Measurements from ENCODE around the gene BTG2.
A peak's percentile ranks its signal among the peaks of the same experiment; 100 is the strongest.

BTG2 gene

DNA sequence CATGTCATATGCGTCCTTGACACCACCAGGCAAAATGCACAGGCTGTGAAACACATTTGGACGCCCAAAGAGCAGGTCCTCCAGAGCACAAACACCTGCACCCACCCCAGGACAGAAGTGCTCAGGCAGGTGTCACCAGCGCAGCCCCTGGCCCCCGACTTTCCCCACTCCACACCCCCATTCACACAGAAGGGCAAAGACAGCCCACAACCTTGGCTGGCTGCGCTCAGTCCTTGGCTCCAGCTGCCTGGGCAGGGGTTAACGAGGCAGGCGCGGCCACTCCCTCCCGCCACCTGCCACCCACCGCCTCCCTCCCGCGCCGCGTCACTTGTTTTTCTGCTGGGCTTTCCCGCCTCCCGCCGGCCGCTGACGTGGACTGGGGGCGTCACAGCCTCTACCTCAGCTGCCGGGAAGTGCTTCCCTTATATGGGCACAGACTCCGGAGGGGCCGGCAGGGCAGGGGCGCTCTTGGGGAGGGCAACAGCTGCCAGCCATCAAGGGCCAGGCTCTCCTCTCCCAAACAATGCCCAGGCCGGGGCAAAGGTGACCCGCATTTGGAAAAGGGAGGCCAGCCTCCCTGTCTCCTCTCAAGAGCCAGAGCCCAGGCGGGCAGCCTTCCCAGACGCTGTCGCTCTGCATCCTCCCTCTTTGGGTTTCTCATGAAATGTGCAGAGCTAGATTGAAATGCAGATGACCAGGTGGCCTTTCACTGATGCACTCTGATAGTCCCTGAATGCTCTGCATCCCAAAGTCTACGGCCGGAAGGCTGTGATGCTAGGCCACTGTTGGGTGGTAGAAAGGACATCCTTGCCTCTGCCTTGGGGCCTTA is 14.8 kb upstream of the BTG2 start:
- Histone ChIP-seq H3K4me2 (ENCODE audit: low read depth, low read length, poor library complexity, severe bottlenecking) (peak overlapping the region; percentile 78), H3K79me2 (ENCODE audit: insufficient read depth, low read length) (peaks cover 12% of the 10 kb centered on the region; the same call in 1 of the 2 replicates), H3K4me1 (ENCODE audit: insufficient read depth, low read length, poor library complexity, severe bottlenecking) (peaks cover 68% of the 10 kb centered on the region), H3K36me3 (ENCODE audit: insufficient read depth, low read length) (no peaks in the 10 kb centered on the region), H3K9me2 (replicated peaks; ENCODE audit: low read depth, low read length) (no peaks in the 10 kb centered on the region), H3K9ac (ENCODE audit: low read depth, low read length, poor library complexity, severe bottlenecking) (peak overlapping the region; percentile 71), H3K27me3 (ENCODE audit: insufficient read depth, low read length, poor library complexity, severe bottlenecking) (no peaks in the 10 kb centered on the region), H3F3A (ENCODE audit: low read depth) (no peaks in the 10 kb centered on the region; the same call in 1 of the 2 replicates), H4K20me1 (ENCODE audit: insufficient read depth, low read length, poor library complexity, severe bottlenecking) (no peaks in the 10 kb centered on the region), H3K9me3 (ENCODE audit: insufficient read depth, low read depth, low read length) (no peaks in the 10 kb centered on the region), H2AFZ (ENCODE audit: low read length) (no peak overlapping the region), H3K4me3 (ENCODE audit: low read length, poor library complexity, severe bottlenecking) (peak overlapping the region; percentile 36)
- no peak for TF ChIP-seq EZH2phosphoT487 (IDR thresholded peaks at IDR 0.05; ENCODE audit: borderline replicate concordance)
- TF ChIP-seq, protein P1, sequence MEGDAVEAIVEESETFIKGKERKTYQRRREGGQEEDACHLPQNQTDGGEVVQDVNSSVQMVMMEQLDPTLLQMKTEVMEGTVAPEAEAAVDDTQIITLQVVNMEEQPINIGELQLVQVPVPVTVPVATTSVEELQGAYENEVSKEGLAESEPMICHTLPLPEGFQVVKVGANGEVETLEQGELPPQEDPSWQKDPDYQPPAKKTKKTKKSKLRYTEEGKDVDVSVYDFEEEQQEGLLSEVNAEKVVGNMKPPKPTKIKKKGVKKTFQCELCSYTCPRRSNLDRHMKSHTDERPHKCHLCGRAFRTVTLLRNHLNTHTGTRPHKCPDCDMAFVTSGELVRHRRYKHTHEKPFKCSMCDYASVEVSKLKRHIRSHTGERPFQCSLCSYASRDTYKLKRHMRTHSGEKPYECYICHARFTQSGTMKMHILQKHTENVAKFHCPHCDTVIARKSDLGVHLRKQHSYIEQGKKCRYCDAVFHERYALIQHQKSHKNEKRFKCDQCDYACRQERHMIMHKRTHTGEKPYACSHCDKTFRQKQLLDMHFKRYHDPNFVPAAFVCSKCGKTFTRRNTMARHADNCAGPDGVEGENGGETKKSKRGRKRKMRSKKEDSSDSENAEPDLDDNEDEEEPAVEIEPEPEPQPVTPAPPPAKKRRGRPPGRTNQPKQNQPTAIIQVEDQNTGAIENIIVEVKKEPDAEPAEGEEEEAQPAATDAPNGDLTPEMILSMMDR (conservative IDR thresholded peaks at IDR 0.05; ENCODE audit: low read length): no peak

DNA sequence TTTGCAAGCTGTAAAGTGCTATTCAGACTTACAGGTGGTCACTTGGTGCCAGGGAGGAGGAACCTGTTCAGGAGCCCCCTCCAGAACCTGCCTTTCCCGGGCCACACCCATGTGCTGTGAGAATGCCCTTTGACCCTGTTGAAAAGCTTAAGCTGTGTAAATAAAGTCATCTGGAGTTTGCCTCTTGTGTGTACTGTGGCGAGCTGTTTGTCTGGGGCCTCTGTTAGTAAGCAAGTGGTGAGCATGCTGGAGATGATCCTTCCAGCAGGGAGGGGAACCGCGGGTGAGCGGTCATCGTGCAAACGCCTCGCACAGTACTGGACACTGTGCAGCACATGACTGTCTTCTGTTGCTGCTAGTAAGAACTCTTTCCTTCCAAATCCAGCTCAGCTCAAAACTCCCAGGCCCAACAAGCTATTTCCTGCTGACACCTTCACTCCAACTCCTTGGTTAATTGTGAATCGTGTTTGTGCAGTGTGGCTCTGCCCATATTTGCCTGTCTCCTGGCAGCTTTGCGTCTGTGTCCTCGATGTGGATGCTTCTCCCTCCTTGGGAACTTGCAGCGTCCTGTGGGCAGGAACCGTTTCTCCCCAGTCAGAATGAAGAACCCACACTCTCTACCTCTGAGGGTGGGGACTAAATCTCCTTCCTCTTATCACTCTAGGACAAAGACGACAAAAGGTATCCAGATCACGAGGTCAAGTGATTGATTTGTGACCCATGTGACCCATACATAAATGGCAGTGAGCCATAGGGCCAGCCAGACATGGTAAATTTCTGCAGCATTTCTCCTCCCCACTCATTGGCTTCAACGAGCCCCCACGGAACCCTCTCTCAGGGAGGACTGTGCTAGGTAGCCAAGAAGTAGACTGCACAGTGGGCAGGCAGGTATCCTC is 13.9 kb upstream of the BTG2 start:
- H3K9me3 ChIP-seq (ENCODE audit: insufficient read depth, low read depth, low read length): no peaks in the 10 kb centered on the region
- peaks cover 68% of the 10 kb centered on the region for H3K4me1 ChIP-seq (ENCODE audit: insufficient read depth, low read length, poor library complexity, severe bottlenecking)
- no peak overlapping the region for H2AFZ ChIP-seq (ENCODE audit: low read length)
- H3K4me3 ChIP-seq (ENCODE audit: low read length, poor library complexity, severe bottlenecking): no peak overlapping the region
- no peaks in the 10 kb centered on the region for H3K27me3 ChIP-seq (ENCODE audit: insufficient read depth, low read length, poor library complexity, severe bottlenecking)
- H3K4me2 ChIP-seq (ENCODE audit: low read depth, low read length, poor library complexity, severe bottlenecking): no peak overlapping the region
- no peaks in the 10 kb centered on the region for H3K9me2 ChIP-seq (replicated peaks; ENCODE audit: low read depth, low read length)
- TF ChIP-seq, protein P1 (conservative IDR thresholded peaks at IDR 0.05; ENCODE audit: low read length): no peak
- no peak for TF ChIP-seq EZH2phosphoT487 (IDR thresholded peaks at IDR 0.05; ENCODE audit: borderline replicate concordance)
- peaks cover 3% of the 10 kb centered on the region; the same call in 1 of the 2 replicates for H3K79me2 ChIP-seq (ENCODE audit: insufficient read depth, low read length)
- H3F3A ChIP-seq (ENCODE audit: low read depth): no peaks in the 10 kb centered on the region; the same call in 1 of the 2 replicates
- H3K9ac ChIP-seq (ENCODE audit: low read depth, low read length, poor library complexity, severe bottlenecking): no peak overlapping the region
- H3K36me3 ChIP-seq (ENCODE audit: insufficient read depth, low read length): no peaks in the 10 kb centered on the region
- H4K20me1 ChIP-seq (ENCODE audit: insufficient read depth, low read length, poor library complexity, severe bottlenecking): no peaks in the 10 kb centered on the region

DNA sequence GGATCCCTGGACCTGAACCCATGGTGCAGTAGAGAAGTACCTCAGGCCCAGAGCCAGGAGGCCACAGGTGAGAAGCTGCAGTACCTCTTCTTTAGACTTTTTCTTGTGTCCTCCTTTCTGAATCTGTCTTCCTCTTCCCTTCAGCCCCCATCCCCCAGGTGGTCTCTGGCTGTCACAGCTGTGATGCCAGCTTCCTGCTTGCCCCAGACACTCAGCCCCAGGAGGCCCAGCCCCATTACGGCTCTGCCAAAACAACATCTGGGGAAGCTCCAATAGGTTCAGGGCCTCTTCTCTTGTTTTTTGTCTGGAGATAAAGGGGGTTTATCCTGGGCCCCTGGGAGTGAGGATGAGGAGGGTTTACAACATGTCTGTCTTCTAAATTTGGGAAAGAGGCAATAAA is 9.5 kb upstream of the BTG2 start:
- Histone ChIP-seq H3K9me2 (replicated peaks; ENCODE audit: low read depth, low read length) (no peaks in the 10 kb centered on the region), H3K9me3 (ENCODE audit: insufficient read depth, low read depth, low read length) (no peaks in the 10 kb centered on the region), H3K36me3 (ENCODE audit: insufficient read depth, low read length) (no peaks in the 10 kb centered on the region), H3K4me1 (ENCODE audit: insufficient read depth, low read length, poor library complexity, severe bottlenecking) (peaks cover 57% of the 10 kb centered on the region), H3K79me2 (ENCODE audit: insufficient read depth, low read length) (no peaks in the 10 kb centered on the region), H3K4me3 (ENCODE audit: low read length, poor library complexity, severe bottlenecking) (peak overlapping the region; percentile 29), H2AFZ (ENCODE audit: low read length) (peak overlapping the region; percentile 3; the same call in 1 of the 2 replicates), H3F3A (ENCODE audit: low read depth) (peaks cover 8% of the 10 kb centered on the region; the same call in 1 of the 2 replicates), H3K27me3 (ENCODE audit: insufficient read depth, low read length, poor library complexity, severe bottlenecking) (no peaks in the 10 kb centered on the region), H3K4me2 (ENCODE audit: low read depth, low read length, poor library complexity, severe bottlenecking) (peak overlapping the region; percentile 44), H3K9ac (ENCODE audit: low read depth, low read length, poor library complexity, severe bottlenecking) (peak overlapping the region; percentile 58), H4K20me1 (ENCODE audit: insufficient read depth, low read length, poor library complexity, severe bottlenecking) (no peaks in the 10 kb centered on the region)
- TF ChIP-seq, protein P1 (conservative IDR thresholded peaks at IDR 0.05; ENCODE audit: low read length): no peak
- TF ChIP-seq EZH2phosphoT487 (IDR thresholded peaks at IDR 0.05; ENCODE audit: borderline replicate concordance): no peak

Measured in Loucy (cell line).